ENCODE results near the gene ARHGAP11A. TPM values are rescaled to one million over a fixed set of nuclear protein-coding genes. Genes with fewer than 3 reads are reported as not detected.
"Not testable (repeated sequence)": the region's sequence is repeated elsewhere in the genome, so short reads cannot be mapped to it uniquely, and the experiment has no call there.

Gene ARHGAP11A, protein sequence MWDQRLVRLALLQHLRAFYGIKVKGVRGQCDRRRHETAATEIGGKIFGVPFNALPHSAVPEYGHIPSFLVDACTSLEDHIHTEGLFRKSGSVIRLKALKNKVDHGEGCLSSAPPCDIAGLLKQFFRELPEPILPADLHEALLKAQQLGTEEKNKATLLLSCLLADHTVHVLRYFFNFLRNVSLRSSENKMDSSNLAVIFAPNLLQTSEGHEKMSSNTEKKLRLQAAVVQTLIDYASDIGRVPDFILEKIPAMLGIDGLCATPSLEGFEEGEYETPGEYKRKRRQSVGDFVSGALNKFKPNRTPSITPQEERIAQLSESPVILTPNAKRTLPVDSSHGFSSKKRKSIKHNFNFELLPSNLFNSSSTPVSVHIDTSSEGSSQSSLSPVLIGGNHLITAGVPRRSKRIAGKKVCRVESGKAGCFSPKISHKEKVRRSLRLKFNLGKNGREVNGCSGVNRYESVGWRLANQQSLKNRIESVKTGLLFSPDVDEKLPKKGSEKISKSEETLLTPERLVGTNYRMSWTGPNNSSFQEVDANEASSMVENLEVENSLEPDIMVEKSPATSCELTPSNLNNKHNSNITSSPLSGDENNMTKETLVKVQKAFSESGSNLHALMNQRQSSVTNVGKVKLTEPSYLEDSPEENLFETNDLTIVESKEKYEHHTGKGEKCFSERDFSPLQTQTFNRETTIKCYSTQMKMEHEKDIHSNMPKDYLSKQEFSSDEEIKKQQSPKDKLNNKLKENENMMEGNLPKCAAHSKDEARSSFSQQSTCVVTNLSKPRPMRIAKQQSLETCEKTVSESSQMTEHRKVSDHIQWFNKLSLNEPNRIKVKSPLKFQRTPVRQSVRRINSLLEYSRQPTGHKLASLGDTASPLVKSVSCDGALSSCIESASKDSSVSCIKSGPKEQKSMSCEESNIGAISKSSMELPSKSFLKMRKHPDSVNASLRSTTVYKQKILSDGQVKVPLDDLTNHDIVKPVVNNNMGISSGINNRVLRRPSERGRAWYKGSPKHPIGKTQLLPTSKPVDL
- 2.5 TPM for total RNA-seq

DNA sequence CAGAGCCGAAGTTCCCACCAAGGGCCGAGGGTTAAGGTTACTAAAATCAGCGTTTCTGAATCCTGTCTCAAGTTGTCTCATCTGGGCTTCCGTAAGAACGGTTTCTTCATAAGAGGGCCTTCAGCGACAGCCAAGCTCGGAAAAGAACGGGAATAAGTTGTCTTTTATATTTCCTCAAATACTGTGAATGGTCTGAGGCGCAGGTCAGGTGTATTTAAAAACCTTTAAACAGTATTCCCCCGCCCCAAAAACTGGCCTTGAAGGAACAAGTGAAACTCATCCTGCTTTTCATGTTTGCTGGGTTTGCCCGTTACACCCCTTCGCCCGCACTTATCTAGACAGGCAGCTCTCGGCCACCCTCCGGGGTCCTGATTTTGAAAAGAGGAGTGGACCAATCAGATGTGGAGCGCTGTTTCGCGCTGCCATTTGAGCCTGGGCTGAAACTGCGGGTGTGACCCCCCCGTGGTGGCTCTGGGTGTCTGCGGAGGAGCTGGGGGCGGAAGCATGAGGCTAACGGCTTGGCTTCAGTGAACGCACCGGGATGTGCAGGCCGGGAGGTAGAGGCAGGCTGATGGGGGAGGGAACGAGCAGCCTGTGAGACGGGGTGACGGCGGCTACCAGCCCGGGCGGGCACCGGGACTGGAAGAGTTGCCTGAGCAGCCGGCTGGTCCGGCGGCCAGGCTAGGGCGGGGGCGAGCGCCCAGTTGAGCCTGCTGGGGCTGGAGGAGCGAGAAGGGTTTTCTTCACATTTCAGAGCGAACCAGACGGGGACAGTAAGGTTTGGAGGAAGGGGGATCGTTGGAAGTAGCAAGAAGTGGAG, at the start of gene ARHGAP11A:
Gene ARHGAP11A (plus strand): TSS at position 454 of the 820 bp plus-strand sequence. CDS start 708 bp downstream, outside the sequence.
- ATAC-seq, result peak; percentile 96
- intact Hi-C loops (cut with DNase I), result not testable (repeated sequence)
- DNase-seq (ENCODE audit: low spot score), result peak; percentile 85

- DNase-seq (ENCODE audit: low spot score); ATAC-seq; intact Hi-C loops (cut with DNase I): not testable (repeated sequence)
These were observed 46.3 kb upstream of the ARHGAP11A start for GRCh38 chr15:32568988-32569387.

GRCh38 chr15:32578482-32578881, 36.8 kb upstream of the ARHGAP11A start:
- not testable (repeated sequence) for DNase-seq (ENCODE audit: low spot score); ATAC-seq

DNA sequence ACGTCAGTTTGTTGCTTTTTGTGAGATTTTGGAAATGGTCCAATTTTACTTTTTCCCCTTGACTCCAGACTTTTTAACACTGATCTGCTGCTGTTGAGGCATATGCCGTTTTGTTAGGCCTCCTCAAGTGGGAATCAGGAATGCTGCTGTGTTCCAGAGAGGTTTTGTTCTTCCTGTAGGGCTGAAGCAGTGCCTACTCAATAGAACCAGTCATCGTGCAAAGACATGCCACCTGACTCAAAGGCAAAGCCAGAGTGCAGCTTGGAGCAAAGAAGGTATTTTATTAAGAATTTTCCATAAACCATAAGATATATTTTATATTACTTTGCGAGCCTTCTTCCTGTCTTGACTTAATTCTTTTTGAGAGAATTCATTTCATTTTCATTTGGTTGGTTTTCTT, 29.5 kb upstream of the ARHGAP11A start:
- intact Hi-C loops (cut with DNase I); DNase-seq (ENCODE audit: low spot score); ATAC-seq: not testable (repeated sequence)

More at GRCh38 chr15:32578482-32578881, 36.8 kb upstream of the ARHGAP11A start:
- intact Hi-C loops (cut with DNase I), result not testable (repeated sequence)

DNA sequence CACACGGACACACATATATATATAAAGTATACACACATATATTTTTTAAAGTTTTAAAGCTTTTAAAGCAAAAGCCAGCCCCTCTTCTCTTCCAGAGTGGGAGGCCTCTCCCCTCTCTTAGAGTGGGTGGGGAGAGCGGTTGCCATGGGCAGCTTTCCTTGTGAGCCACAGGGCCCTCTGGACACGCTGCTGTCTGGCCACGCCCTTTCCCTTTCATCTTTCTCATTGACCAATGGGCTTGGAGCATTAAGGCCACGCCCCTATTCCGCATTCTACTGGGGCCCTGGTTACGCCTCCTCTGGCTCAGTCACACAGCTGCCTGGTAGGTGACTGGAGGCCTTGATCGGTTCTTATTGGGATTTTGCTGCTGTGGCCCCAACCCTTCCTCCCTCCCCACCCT, 22.2 kb upstream of the ARHGAP11A start, which contains the start of gene GOLGA8N:
Gene GOLGA8N (plus strand): TSS at position 306 of the 400 bp plus-strand sequence.
- DNase-seq (ENCODE audit: low spot score); intact Hi-C loops (cut with DNase I); ATAC-seq: not testable (repeated sequence)

GRCh38 chr15:32609518-32609917, 5.8 kb upstream of the ARHGAP11A start:
- intact Hi-C loops (cut with DNase I); DNase-seq (ENCODE audit: low spot score); ATAC-seq: not testable (repeated sequence)

- intact Hi-C loops (cut with DNase I); DNase-seq (ENCODE audit: low spot score); ATAC-seq: not testable (repeated sequence)
These were observed 4.6 kb upstream of the ARHGAP11A start for GRCh38 chr15:32610719-32611118.

- intact Hi-C loops (cut with DNase I); DNase-seq (ENCODE audit: low spot score): not testable (repeated sequence)
- ATAC-seq, result peak; percentile 82
These were observed 623 bp upstream of the ARHGAP11A start for GRCh38 chr15:32614712-32615050.

DNA sequence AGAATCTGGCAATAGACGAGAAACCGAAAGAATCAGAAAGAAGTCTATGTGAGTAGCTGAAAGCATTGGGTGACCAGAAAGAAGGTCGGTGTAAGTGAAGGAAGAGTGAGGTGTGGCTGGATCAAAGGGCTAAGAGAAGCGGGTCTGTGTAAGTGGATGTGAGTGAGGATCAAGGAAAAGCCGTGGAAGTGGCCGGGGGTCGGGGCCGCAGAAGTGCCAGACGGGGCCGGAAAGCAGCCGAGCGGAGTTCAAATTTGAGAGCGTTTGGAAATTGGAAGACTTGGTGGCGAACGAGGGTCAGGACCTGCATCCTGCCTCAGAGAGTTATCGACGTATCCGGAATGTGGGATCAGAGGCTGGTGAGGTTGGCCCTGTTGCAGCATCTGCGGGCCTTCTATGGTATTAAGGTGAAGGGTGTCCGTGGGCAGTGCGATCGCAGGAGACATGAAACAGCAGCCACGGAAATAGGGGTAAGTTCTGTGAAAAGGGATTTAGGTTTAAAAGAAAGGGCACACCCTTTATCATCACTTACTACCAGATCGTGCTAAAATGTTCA, 645 bp downstream of the ARHGAP11A start:
- intact Hi-C loops (cut with DNase I); ATAC-seq; DNase-seq (ENCODE audit: low spot score): not testable (repeated sequence)

DNA sequence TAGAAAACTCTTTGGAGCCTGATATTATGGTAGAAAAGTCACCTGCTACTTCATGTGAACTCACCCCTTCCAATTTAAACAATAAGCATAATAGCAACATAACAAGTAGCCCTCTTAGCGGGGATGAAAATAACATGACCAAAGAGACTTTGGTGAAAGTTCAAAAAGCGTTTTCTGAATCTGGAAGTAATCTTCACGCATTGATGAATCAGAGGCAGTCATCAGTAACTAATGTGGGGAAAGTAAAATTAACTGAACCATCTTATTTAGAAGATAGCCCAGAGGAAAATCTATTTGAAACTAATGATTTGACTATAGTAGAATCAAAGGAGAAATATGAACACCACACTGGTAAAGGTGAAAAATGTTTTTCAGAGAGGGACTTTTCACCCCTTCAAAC, 21.1 kb downstream of the ARHGAP11A start:
- intact Hi-C loops (cut with DNase I), result no loop called here
- DNase-seq (ENCODE audit: low spot score), result no peak
- ATAC-seq, result no peak

GRCh38 chr15:32636908-32637567, 21.7 kb downstream of the ARHGAP11A start:
- ATAC-seq (no peak), DNase-seq (ENCODE audit: low spot score) (no peak)
- intact Hi-C loops (cut with DNase I), result no loop called here

GRCh38 chr15:32637704-32638103, 22.4 kb downstream of the ARHGAP11A start:
- intact Hi-C loops (cut with DNase I), result no loop called here
- ATAC-seq, result no peak
- no peak for DNase-seq (ENCODE audit: low spot score)

DNA sequence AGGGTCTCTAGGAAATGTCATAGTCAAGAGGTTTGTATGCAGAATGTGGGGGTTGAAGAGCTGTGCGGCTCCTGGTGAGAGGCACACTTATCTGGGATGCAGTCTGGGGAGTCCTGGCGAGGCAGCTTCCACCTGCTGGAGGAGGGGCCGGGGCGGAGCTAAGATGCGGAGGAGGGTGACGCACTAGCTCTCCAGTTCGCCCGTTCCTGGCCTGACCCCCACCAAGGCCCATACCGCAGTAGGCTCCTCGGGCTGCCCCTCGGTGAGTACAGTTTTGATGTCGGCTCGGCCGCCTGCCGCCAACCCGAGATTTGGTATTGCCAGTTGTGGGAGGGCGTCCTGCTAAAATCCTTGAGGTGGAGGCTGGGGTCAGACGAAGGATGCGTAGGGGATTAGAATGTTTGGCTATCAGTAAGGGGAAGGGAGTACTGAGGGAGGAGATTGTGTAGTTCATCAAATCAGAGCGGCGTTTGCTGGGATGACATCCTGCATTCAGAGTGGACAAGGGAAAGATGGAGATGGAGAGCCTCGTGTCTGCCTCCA, 26.3 kb downstream of the ARHGAP11A start, which contains the start of gene SCG5:
Gene SCG5 (plus strand): TSS at position 194 of the 543 bp plus-strand sequence. CDS start 1,883 bp downstream, outside the sequence.
- DNase-seq (ENCODE audit: low spot score), result no peak
- ATAC-seq, result peak; percentile 46

GRCh38 chr15:32642667-32643435, 27.5 kb downstream of the ARHGAP11A start:
- intact Hi-C loops (cut with DNase I), result no loop called here

More for the DNA sequence above, 26.3 kb downstream of the ARHGAP11A start, which contains the start of gene SCG5:
- intact Hi-C loops (cut with DNase I), result no loop called here

DNA sequence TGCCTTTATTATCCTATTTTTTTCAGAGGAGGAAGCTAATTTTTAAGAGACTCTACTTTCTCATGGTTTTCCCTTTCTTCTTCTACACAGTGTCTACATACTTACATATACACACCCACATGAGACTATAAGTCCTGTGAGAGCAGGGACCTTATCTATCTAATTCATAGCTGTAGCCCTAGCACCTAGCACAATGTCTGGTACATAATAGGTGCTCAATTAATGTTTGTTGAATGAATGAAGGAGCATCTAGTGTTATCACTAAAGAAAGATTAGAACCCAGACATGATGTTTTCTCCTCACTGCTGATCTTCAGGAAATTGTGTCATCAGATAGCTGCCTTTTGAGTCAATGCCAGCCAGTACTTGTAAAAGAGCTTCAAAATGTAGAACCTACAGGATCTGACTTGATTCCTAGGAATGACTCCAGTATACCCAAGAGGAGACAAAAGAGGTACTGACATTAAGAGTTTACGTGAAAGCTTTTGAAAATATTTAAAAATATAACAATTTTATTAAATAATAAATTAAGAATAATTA, 28.7 kb downstream of the ARHGAP11A start:
- intact Hi-C loops (cut with DNase I), result no loop called here
- DNase-seq (ENCODE audit: low spot score) (no peak), ATAC-seq (no peak)

More at GRCh38 chr15:32642667-32643435, 27.5 kb downstream of the ARHGAP11A start:
- no peak for DNase-seq (ENCODE audit: low spot score)
- ATAC-seq, result no peak

DNA sequence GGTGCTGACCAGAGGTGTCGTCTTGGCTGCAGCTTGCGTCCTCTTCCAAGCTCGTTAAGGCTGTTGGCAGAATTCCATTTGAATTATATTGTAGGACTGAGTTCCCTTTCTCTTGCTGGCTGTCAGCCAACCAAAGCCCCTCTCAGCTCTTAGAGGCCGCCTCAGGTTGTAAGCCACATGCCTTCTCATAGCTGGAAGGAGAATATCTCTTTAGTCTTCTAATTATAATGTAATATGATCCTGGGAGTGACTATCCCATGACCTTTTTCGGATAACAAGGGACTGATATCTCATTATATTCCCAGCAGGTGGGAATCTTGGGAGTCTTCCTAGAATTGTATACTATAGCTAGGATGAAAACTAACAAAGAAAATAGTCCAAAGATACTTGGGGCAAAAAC, 31.0 kb downstream of the ARHGAP11A start:
- intact Hi-C loops (cut with DNase I), result no loop called here
- DNase-seq (ENCODE audit: low spot score) (no peak), ATAC-seq (no peak)
